GM23338 (cell line): ENCODE data around the gene NRDE2. TPM values are rescaled to one million over a fixed set of nuclear protein-coding genes. Genes with fewer than 3 reads are reported as not detected.

Source experiments
- ATAC-seq: fragments of 200-7000 bp; cut with Tn5 transposase; 3 replicates; pipeline ENCODE4 v1.9.1; 2020
- DNase-seq: peaks from one replicate; pipeline ENCODE4 v3.0.0-alpha.2; 2015; ENCODE audit warnings: low spot score
- H2AFZ ChIP-seq: fragments of 200-600 bp; sonication (generic); 2 replicates; pipeline ENCODE4 v1.8.0; 2016; ENCODE audit warnings: antibody characterized with exemption, mild to moderate bottlenecking, moderate library complexity
- H3F3A ChIP-seq: fragments of 200-600 bp; sonication (generic); replicated peaks from 2 replicates; pipeline ENCODE4 v1.8.0; 2017; ENCODE audit warnings: antibody characterized with exemption, mixed run types, low read depth
- H3K27ac ChIP-seq: fragments of 200-600 bp; sonication (generic); 2 replicates; pipeline ENCODE4 v1.6.1; 2016; ENCODE audit warnings: low read depth
- H3K27me3 ChIP-seq: fragments of 200-600 bp; sonication (generic); 2 replicates; pipeline ENCODE4 v1.8.0; 2016; ENCODE audit warnings: mild to moderate bottlenecking, mixed run types, moderate library complexity; ENCODE audit not compliant: insufficient read depth
- H3K36me3 ChIP-seq: fragments of 200-600 bp; sonication (generic); 2 replicates; pipeline ENCODE4 v1.8.0; 2016; ENCODE audit warnings: mild to moderate bottlenecking; ENCODE audit not compliant: insufficient read depth
- H3K4me1 ChIP-seq: fragments of 200-600 bp; sonication (generic); 2 replicates; pipeline ENCODE4 v1.8.0; 2016; ENCODE audit warnings: mild to moderate bottlenecking, moderate library complexity; ENCODE audit not compliant: insufficient read depth
- H3K4me2 ChIP-seq: fragments of 200-600 bp; sonication (generic); 2 replicates; pipeline ENCODE4 v1.7.1; 2017; ENCODE audit warnings: mixed run types
- H3K4me3 ChIP-seq: fragments of 200-600 bp; sonication (generic); 2 replicates; pipeline ENCODE4 v1.6.1; 2016; ENCODE audit warnings: mixed run types
- H3K79me2 ChIP-seq: fragments of 200-600 bp; sonication (generic); replicated peaks from 2 replicates; pipeline ENCODE4 v1.8.0; 2017; ENCODE audit warnings: mild to moderate bottlenecking; ENCODE audit not compliant: insufficient read depth
- H3K9me2 ChIP-seq: fragments of 200-600 bp; sonication (generic); 2 replicates; pipeline ENCODE4 v1.8.0; 2017; ENCODE audit not compliant: insufficient read depth
- H4K20me1 ChIP-seq: fragments of 200-600 bp; sonication (generic); replicated peaks from 2 replicates; pipeline ENCODE4 v1.8.0; 2017; ENCODE audit warnings: mild to moderate bottlenecking; ENCODE audit not compliant: insufficient read depth
- H3K27ac Mint-ChIP-seq: 2 replicates; pipeline ENCODE4 v1.8.0; 2020; ENCODE audit warnings: inconsistent platforms, mild to moderate bottlenecking, moderate library complexity, mixed read lengths
- H3K27me3 Mint-ChIP-seq: 3 replicates; pipeline ENCODE4 v1.8.0; 2022; ENCODE audit warnings: low read depth, mild to moderate bottlenecking, moderate library complexity, mixed read lengths, inconsistent platforms; ENCODE audit not compliant: insufficient read depth, poor library complexity
- H3K36me3 Mint-ChIP-seq: 3 replicates; pipeline ENCODE4 v1.8.0; 2021; ENCODE audit warnings: low read depth, mild to moderate bottlenecking, inconsistent platforms, moderate library complexity, mixed read lengths
- H3K4me1 Mint-ChIP-seq: 3 replicates; pipeline ENCODE4 v1.8.0; 2020; ENCODE audit warnings: mild to moderate bottlenecking, inconsistent platforms, mixed read lengths
- H3K4me3 Mint-ChIP-seq: 3 replicates; pipeline ENCODE4 v1.8.0; 2021; ENCODE audit warnings: moderate library complexity, mild to moderate bottlenecking, inconsistent platforms, mixed read lengths
- H3K9me3 Mint-ChIP-seq: 3 replicates; pipeline ENCODE4 v1.8.0; 2020; ENCODE audit warnings: moderate library complexity, mild to moderate bottlenecking, inconsistent platforms, mixed read lengths
- ETS1 ChIP-seq: IDR thresholded peaks from 2 replicates; pipeline ENCODE4 v1.6.1; 2016; ENCODE audit warnings: antibody characterized with exemption
- EZH2 ChIP-seq: fragments of 200-600 bp; sonication (generic); IDR thresholded peaks from one replicate; pipeline ENCODE4 v1.8.0; 2017; ENCODE audit warnings: antibody characterized with exemption, mild to moderate bottlenecking, low read depth; ENCODE audit not compliant: unreplicated experiment
- EZH2phosphoT487 ChIP-seq: fragments of 200-600 bp; sonication (generic); IDR thresholded peaks from one replicate; pipeline ENCODE4 v1.8.1; 2018; ENCODE audit warnings: antibody characterized with exemption; ENCODE audit not compliant: unreplicated experiment
- NANOG ChIP-seq: IDR thresholded peaks from 2 replicates; pipeline ENCODE4 v1.6.1; 2016; ENCODE audit warnings: antibody characterized with exemption, borderline replicate concordance
- REST ChIP-seq: IDR thresholded peaks from one replicate; pipeline ENCODE4 v1.6.1; 2018; ENCODE audit warnings: antibody characterized with exemption; ENCODE audit not compliant: unreplicated experiment
- STAT1 ChIP-seq: IDR thresholded peaks from one replicate; pipeline ENCODE4 v1.6.1; 2016; ENCODE audit warnings: antibody characterized with exemption; ENCODE audit not compliant: unreplicated experiment
- ZNF114 ChIP-seq: fragments of 250-450 bp; sonication (Bioruptor Pico); IDR thresholded peaks from 2 replicates; pipeline ENCODE4 v1.5.0; 2020; ENCODE audit warnings: mild to moderate bottlenecking, moderate library complexity
- ZNF331 ChIP-seq: fragments of 250-450 bp; sonication (Bioruptor Pico); IDR thresholded peaks from 2 replicates; pipeline ENCODE4 v1.5.0; 2020; ENCODE audit warnings: low read depth, mild to moderate bottlenecking, moderate library complexity
- polyA plus RNA-seq: library from polyadenylated mRNA; unstranded; fragments of >200 nt; fragmentation: Nextera tagmentation; extraction: Ambion mirVana; gene quantifications from 2 replicates; pipeline ENCODE4 v1.2.1, GENCODE V29; 2016
- total RNA-seq: library from RNA; depleted of rRNA; stranded (reverse); fragments of >200 nt; shearing (Covaris generic); gene quantifications from 2 replicates; pipeline ENCODE4 v1.2.3, GENCODE V29; 2014
- TF ChIP-seq, protein P1 (sequence below), 2 experiments: fragments of 200-600 bp in 1 of 2; sonication (generic) in 1 of 2; conservative IDR thresholded peaks; 2 replicates each; pipeline versions ENCODE4 v1.5.1 to v1.6.1; 2016 to 2017; ENCODE audit warnings: antibody characterized with exemption in 2 of 2, low read depth in 2 of 2, mild to moderate bottlenecking in 2 of 2, moderate library complexity in 1 of 2

NRDE2 gene
- total and polyA plus RNA-seq, 2 experiments from 2014 or later: 9.8 to 20.6 TPM

DNA sequence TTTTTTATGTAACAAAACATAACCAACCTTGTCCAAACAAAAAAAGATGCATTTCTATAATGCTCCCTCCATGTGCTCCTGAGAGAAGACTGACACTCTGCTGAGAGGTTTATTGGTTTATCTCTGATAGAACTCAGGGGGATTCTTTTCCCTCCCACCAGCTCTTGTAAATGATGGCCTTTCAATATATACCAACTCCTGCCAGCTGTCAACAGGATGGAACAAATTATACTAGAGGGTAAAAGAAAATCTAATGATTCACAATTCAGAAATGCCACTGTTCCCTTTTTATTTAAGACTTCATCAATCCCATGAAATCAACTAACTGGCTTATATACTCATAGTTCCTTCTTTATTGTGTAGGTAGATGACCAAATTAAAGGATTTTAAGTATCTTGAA lies 50.0 kb downstream of the NRDE2 start (continued):
- TF ChIP-seq ETS1 (no peak), EZH2 (no peak), STAT1 (no peak), ZNF331 (CRISPR knock-in tag) (no peak), REST (no peak), ZNF114 (CRISPR knock-in tag) (no peak), NANOG (no peak), EZH2phosphoT487 (no peak)
- TF ChIP-seq, protein P1, sequence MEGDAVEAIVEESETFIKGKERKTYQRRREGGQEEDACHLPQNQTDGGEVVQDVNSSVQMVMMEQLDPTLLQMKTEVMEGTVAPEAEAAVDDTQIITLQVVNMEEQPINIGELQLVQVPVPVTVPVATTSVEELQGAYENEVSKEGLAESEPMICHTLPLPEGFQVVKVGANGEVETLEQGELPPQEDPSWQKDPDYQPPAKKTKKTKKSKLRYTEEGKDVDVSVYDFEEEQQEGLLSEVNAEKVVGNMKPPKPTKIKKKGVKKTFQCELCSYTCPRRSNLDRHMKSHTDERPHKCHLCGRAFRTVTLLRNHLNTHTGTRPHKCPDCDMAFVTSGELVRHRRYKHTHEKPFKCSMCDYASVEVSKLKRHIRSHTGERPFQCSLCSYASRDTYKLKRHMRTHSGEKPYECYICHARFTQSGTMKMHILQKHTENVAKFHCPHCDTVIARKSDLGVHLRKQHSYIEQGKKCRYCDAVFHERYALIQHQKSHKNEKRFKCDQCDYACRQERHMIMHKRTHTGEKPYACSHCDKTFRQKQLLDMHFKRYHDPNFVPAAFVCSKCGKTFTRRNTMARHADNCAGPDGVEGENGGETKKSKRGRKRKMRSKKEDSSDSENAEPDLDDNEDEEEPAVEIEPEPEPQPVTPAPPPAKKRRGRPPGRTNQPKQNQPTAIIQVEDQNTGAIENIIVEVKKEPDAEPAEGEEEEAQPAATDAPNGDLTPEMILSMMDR (conservative IDR thresholded peaks at IDR 0.05; ENCODE audit: low read depth in 2 of 2): no peak

- H3K36me3 Mint-ChIP-seq: peaks cover 9% of the 10 kb centered on the region; the same call in 2 of the 3 replicates
- no peak overlapping the region for H3K4me3 Mint-ChIP-seq
- Histone ChIP-seq H3K4me2 (no peak overlapping the region), H3K4me3 (no peak overlapping the region), H4K20me1 (no peaks in the 10 kb centered on the region), H3K79me2 (no peaks in the 10 kb centered on the region), H3K36me3 (no peaks in the 10 kb centered on the region), H2AFZ (no peak overlapping the region), H3F3A (no peaks in the 10 kb centered on the region), H3K9me2 (no peaks in the 10 kb centered on the region), H3K27me3 (no peaks in the 10 kb centered on the region), H3K4me1 (no peaks in the 10 kb centered on the region), H3K27ac (no peak overlapping the region)
- TF ChIP-seq ZNF331 (CRISPR knock-in tag): no peak
- no peak for TF ChIP-seq NANOG
- no peaks in the 10 kb centered on the region for H3K4me1 Mint-ChIP-seq
- DNase-seq (no peak), ATAC-seq (no peak)
- H3K9me3 Mint-ChIP-seq: no peaks in the 10 kb centered on the region
- peaks cover 7% of the 10 kb centered on the region for H3K27me3 Mint-ChIP-seq
- no peak overlapping the region for H3K27ac Mint-ChIP-seq
These were observed 50.5 kb downstream of the NRDE2 start for GRCh38 chr14:90281261-90281660.
